GM23338 (cell line): Measurements from ENCODE around the gene PSMB3. TPM values are rescaled to one million over a fixed set of nuclear protein-coding genes. Genes with fewer than 3 reads are reported as not detected.
A peak's percentile ranks its signal among the peaks of the same experiment; 100 is the strongest.

Experiments used
- ATAC-seq: fragments of 200-7000 bp; cut with Tn5 transposase; 3 replicates; pipeline ENCODE4 v1.9.1; 2020
- DNase-seq: peaks from one replicate; pipeline ENCODE4 v3.0.0-alpha.2; 2015; ENCODE audit warnings: low spot score
- H2AFZ ChIP-seq: fragments of 200-600 bp; sonication (generic); 2 replicates; pipeline ENCODE4 v1.8.0; 2016; ENCODE audit warnings: antibody characterized with exemption, mild to moderate bottlenecking, moderate library complexity
- H3F3A ChIP-seq: fragments of 200-600 bp; sonication (generic); replicated peaks from 2 replicates; pipeline ENCODE4 v1.8.0; 2017; ENCODE audit warnings: antibody characterized with exemption, mixed run types, low read depth
- H3K27ac ChIP-seq: fragments of 200-600 bp; sonication (generic); 2 replicates; pipeline ENCODE4 v1.6.1; 2016; ENCODE audit warnings: low read depth
- H3K27me3 ChIP-seq: fragments of 200-600 bp; sonication (generic); 2 replicates; pipeline ENCODE4 v1.8.0; 2016; ENCODE audit warnings: mild to moderate bottlenecking, mixed run types, moderate library complexity; ENCODE audit not compliant: insufficient read depth
- H3K36me3 ChIP-seq: fragments of 200-600 bp; sonication (generic); 2 replicates; pipeline ENCODE4 v1.8.0; 2016; ENCODE audit warnings: mild to moderate bottlenecking; ENCODE audit not compliant: insufficient read depth
- H3K4me1 ChIP-seq: fragments of 200-600 bp; sonication (generic); 2 replicates; pipeline ENCODE4 v1.8.0; 2016; ENCODE audit warnings: mild to moderate bottlenecking, moderate library complexity; ENCODE audit not compliant: insufficient read depth
- H3K4me2 ChIP-seq: fragments of 200-600 bp; sonication (generic); 2 replicates; pipeline ENCODE4 v1.7.1; 2017; ENCODE audit warnings: mixed run types
- H3K4me3 ChIP-seq: fragments of 200-600 bp; sonication (generic); 2 replicates; pipeline ENCODE4 v1.6.1; 2016; ENCODE audit warnings: mixed run types
- H3K79me2 ChIP-seq: fragments of 200-600 bp; sonication (generic); replicated peaks from 2 replicates; pipeline ENCODE4 v1.8.0; 2017; ENCODE audit warnings: mild to moderate bottlenecking; ENCODE audit not compliant: insufficient read depth
- H3K9me2 ChIP-seq: fragments of 200-600 bp; sonication (generic); 2 replicates; pipeline ENCODE4 v1.8.0; 2017; ENCODE audit not compliant: insufficient read depth
- H4K20me1 ChIP-seq: fragments of 200-600 bp; sonication (generic); replicated peaks from 2 replicates; pipeline ENCODE4 v1.8.0; 2017; ENCODE audit warnings: mild to moderate bottlenecking; ENCODE audit not compliant: insufficient read depth
- H3K27ac Mint-ChIP-seq: 2 replicates; pipeline ENCODE4 v1.8.0; 2020; ENCODE audit warnings: inconsistent platforms, mild to moderate bottlenecking, moderate library complexity, mixed read lengths
- H3K27me3 Mint-ChIP-seq: 3 replicates; pipeline ENCODE4 v1.8.0; 2022; ENCODE audit warnings: low read depth, mild to moderate bottlenecking, moderate library complexity, mixed read lengths, inconsistent platforms; ENCODE audit not compliant: insufficient read depth, poor library complexity
- H3K36me3 Mint-ChIP-seq: 3 replicates; pipeline ENCODE4 v1.8.0; 2021; ENCODE audit warnings: low read depth, mild to moderate bottlenecking, inconsistent platforms, moderate library complexity, mixed read lengths
- H3K4me1 Mint-ChIP-seq: 3 replicates; pipeline ENCODE4 v1.8.0; 2020; ENCODE audit warnings: mild to moderate bottlenecking, inconsistent platforms, mixed read lengths
- H3K4me3 Mint-ChIP-seq: 3 replicates; pipeline ENCODE4 v1.8.0; 2021; ENCODE audit warnings: moderate library complexity, mild to moderate bottlenecking, inconsistent platforms, mixed read lengths
- H3K9me3 Mint-ChIP-seq: 3 replicates; pipeline ENCODE4 v1.8.0; 2020; ENCODE audit warnings: moderate library complexity, mild to moderate bottlenecking, inconsistent platforms, mixed read lengths
- CREB1 ChIP-seq: fragments of 250-450 bp; sonication (Bioruptor Pico); IDR thresholded peaks from 2 replicates; pipeline ENCODE4 v1.5.0; 2020; ENCODE audit warnings: low read depth, mild to moderate bottlenecking, moderate library complexity
- CTCF ChIP-seq, 2 experiments: fragments of 200-600 bp in 1 of 2; sonication (generic) in 1 of 2; conservative IDR thresholded peaks; 2 replicates each; pipeline versions ENCODE4 v1.5.1 to v1.6.1; 2016 to 2017; ENCODE audit warnings: antibody characterized with exemption in 2 of 2, low read depth in 2 of 2, mild to moderate bottlenecking in 2 of 2, moderate library complexity in 1 of 2
- EZH2 ChIP-seq: fragments of 200-600 bp; sonication (generic); IDR thresholded peaks from one replicate; pipeline ENCODE4 v1.8.0; 2017; ENCODE audit warnings: antibody characterized with exemption, mild to moderate bottlenecking, low read depth; ENCODE audit not compliant: unreplicated experiment
- EZH2phosphoT487 ChIP-seq: fragments of 200-600 bp; sonication (generic); IDR thresholded peaks from one replicate; pipeline ENCODE4 v1.8.1; 2018; ENCODE audit warnings: antibody characterized with exemption; ENCODE audit not compliant: unreplicated experiment
- NANOG ChIP-seq: IDR thresholded peaks from 2 replicates; pipeline ENCODE4 v1.6.1; 2016; ENCODE audit warnings: antibody characterized with exemption, borderline replicate concordance
- POLR2AphosphoS5 ChIP-seq: IDR thresholded peaks from 2 replicates; pipeline ENCODE4 v1.6.1; 2016; ENCODE audit warnings: antibody characterized with exemption, low read depth
- STAT1 ChIP-seq: IDR thresholded peaks from one replicate; pipeline ENCODE4 v1.6.1; 2016; ENCODE audit warnings: antibody characterized with exemption; ENCODE audit not compliant: unreplicated experiment
- ZNF114 ChIP-seq: fragments of 250-450 bp; sonication (Bioruptor Pico); IDR thresholded peaks from 2 replicates; pipeline ENCODE4 v1.5.0; 2020; ENCODE audit warnings: mild to moderate bottlenecking, moderate library complexity
- ZNF331 ChIP-seq: fragments of 250-450 bp; sonication (Bioruptor Pico); IDR thresholded peaks from 2 replicates; pipeline ENCODE4 v1.5.0; 2020; ENCODE audit warnings: low read depth, mild to moderate bottlenecking, moderate library complexity
- ZNF462 ChIP-seq: fragments of 250-450 bp; sonication (Bioruptor Pico); IDR thresholded peaks from 2 replicates; pipeline ENCODE4 v1.5.0; 2020; ENCODE audit warnings: mild to moderate bottlenecking, moderate library complexity
- polyA plus RNA-seq: library from polyadenylated mRNA; unstranded; fragments of >200 nt; fragmentation: Nextera tagmentation; extraction: Ambion mirVana; gene quantifications from 2 replicates; pipeline ENCODE4 v1.2.1, GENCODE V29; 2016
- total RNA-seq: library from RNA; depleted of rRNA; stranded (reverse); fragments of >200 nt; shearing (Covaris generic); gene quantifications from 2 replicates; pipeline ENCODE4 v1.2.3, GENCODE V29; 2014
- TF ChIP-seq, protein P1 (sequence below): IDR thresholded peaks from 2 replicates; pipeline ENCODE4 v1.6.1; 2016; ENCODE audit warnings: antibody characterized with exemption

Gene PSMB3
- total and polyA plus RNA-seq, 2 experiments from 2014 or later = 250 to 523 TPM

DNA sequence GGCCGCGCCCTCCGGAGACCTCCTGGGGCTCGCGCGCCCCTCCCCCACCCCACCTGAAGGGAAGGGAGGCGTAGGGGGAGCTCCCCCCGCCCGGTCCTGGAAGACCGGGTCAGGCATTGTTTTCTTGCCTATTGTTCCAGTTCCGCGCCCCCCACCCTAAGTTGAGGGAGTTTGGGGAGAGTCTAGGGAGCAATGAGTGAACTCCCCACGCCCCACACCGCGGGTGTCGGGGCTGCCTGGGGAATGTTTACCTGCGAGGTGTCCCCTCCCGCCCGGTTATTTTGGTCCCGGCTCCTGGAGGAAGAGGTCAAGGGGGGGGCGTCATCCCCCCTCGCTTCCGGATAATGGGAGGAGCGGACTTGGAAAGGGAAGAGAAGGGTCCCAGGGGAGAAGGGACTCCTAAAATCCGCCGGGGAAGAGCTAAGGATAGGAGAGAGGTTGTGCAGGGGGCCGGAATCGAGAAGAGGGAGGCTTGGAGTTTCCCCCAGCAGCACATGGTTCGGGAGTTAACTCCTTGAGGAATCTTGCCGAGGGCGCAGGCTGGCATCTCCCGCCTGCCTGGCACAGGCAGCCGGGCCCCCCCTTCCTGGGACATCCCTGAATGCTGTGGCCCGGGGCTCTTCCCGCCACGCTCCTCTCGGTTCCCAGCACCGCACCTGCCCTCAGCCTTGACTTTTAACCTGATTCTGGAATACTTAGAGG is 46.6 kb upstream of the PSMB3 start:
- peaks cover 5% of the 10 kb centered on the region; the same call in 2 of the 3 replicates for H3K9me3 Mint-ChIP-seq
- peak overlapping the region; percentile 90 for H3K4me3 Mint-ChIP-seq
- ATAC-seq = peak; percentile 3
- Histone ChIP-seq H3K4me1 (peaks cover 42% of the 10 kb centered on the region), H2AFZ (peak overlapping the region; percentile 91), H3K9me2 (no peaks in the 10 kb centered on the region), H3K4me3 (peak overlapping the region; percentile 84), H3K27me3 (peaks cover 85% of the 10 kb centered on the region), H4K20me1 (peaks cover 19% of the 10 kb centered on the region), H3K4me2 (peak overlapping the region; percentile 87), H3K27ac (no peak overlapping the region), H3K79me2 (no peaks in the 10 kb centered on the region), H3F3A (peaks cover 44% of the 10 kb centered on the region), H3K36me3 (no peaks in the 10 kb centered on the region)
- TF ChIP-seq ZNF114 (no peak), EZH2 (peak; percentile 48)
- H3K4me1 Mint-ChIP-seq = peaks cover 66% of the 10 kb centered on the region
- H3K27ac Mint-ChIP-seq = no peak overlapping the region
- H3K27me3 Mint-ChIP-seq = peaks cover 78% of the 10 kb centered on the region
- peaks cover 8% of the 10 kb centered on the region; the same call in 2 of the 3 replicates for H3K36me3 Mint-ChIP-seq
- peak; percentile 80 for DNase-seq

- H3K36me3 ChIP-seq = no peaks in the 10 kb centered on the region
- H3K79me2 ChIP-seq = no peaks in the 10 kb centered on the region
- Mint-ChIP-seq H3K9me3 (peaks cover 5% of the 10 kb centered on the region; the same call in 2 of the 3 replicates), H3K27me3 (peaks cover 73% of the 10 kb centered on the region), H3K4me3 (peak overlapping the region; percentile 90), H3K27ac (no peak overlapping the region), H3K36me3 (peaks cover 8% of the 10 kb centered on the region; the same call in 2 of the 3 replicates), H3K4me1 (peaks cover 66% of the 10 kb centered on the region)
- H3K9me2 ChIP-seq = no peaks in the 10 kb centered on the region
- H4K20me1 ChIP-seq = peaks cover 14% of the 10 kb centered on the region
- H3K27ac ChIP-seq = no peak overlapping the region
- H3K4me3 ChIP-seq = peak overlapping the region; percentile 84
- peaks cover 37% of the 10 kb centered on the region for H3F3A ChIP-seq
- DNase-seq (peak; percentile 62), ATAC-seq (no peak)
- H3K27me3 ChIP-seq = peaks cover 78% of the 10 kb centered on the region
- peak overlapping the region; percentile 87 for H3K4me2 ChIP-seq
- H2AFZ ChIP-seq = peak overlapping the region; percentile 91
- peaks cover 43% of the 10 kb centered on the region for H3K4me1 ChIP-seq
- TF ChIP-seq EZH2phosphoT487 (no peak), STAT1 (no peak), ZNF114 (no peak), CTCF (conservative IDR thresholded peaks at IDR 0.05; ENCODE audit: low read depth in 2 of 2) (no peak), ZNF331 (CRISPR knock-in tag) (no peak), NANOG (no peak), ZNF462 (CRISPR knock-in tag) (no peak), CREB1 (CRISPR knock-in tag) (no peak), POLR2AphosphoS5 (no peak), EZH2 (no peak)
- TF ChIP-seq, protein P1, sequence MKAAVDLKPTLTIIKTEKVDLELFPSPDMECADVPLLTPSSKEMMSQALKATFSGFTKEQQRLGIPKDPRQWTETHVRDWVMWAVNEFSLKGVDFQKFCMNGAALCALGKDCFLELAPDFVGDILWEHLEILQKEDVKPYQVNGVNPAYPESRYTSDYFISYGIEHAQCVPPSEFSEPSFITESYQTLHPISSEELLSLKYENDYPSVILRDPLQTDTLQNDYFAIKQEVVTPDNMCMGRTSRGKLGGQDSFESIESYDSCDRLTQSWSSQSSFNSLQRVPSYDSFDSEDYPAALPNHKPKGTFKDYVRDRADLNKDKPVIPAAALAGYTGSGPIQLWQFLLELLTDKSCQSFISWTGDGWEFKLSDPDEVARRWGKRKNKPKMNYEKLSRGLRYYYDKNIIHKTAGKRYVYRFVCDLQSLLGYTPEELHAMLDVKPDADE = no peak
These were observed 45.9 kb upstream of the PSMB3 start for GRCh38 chr17:38706505-38707216.
